GM11168 (cell line): Measurements from ENCODE around the gene ST3GAL4.

Source experiments
- in situ Hi-C: fragments of 300-500 bp; cut with MboI; formaldehyde crosslinking; loops from one replicate; pipeline ENCODE4 v1.12.0; 2022; ENCODE audit warnings: low sequenced_read_pairs; ENCODE audit not compliant: unreplicated experiment

Gene ST3GAL4

GRCh38 chr11:126434950-126435335 is 79.5 kb downstream of the ST3GAL4 start:
- in situ Hi-C loops = loop anchor here (25.0 kb wide), 1 partner anchor 902 kb away; no protein-coding TSS in a partner anchor

- in situ Hi-C loops = loop anchor here (25.0 kb wide), 1 partner anchor 901 kb away; no protein-coding TSS in a partner anchor
Measured at GRCh38 chr11:126436209-126436755, 80.8 kb downstream of the ST3GAL4 start.

GRCh38 chr11:126437731-126438130 is 82.2 kb downstream of the ST3GAL4 start:
- in situ Hi-C loops = loop anchor here (25.0 kb wide), 1 partner anchor 900 kb away; no protein-coding TSS in a partner anchor

- in situ Hi-C loops = loop anchor here (25.0 kb wide), 1 partner anchor 899 kb away; no protein-coding TSS in a partner anchor
Measured at GRCh38 chr11:126438272-126438671, 82.8 kb downstream of the ST3GAL4 start.

GRCh38 chr11:126438691-126439090 is 83.2 kb downstream of the ST3GAL4 start:
- in situ Hi-C loops = loop anchor here (25.0 kb wide), 1 partner anchor 899 kb away; no protein-coding TSS in a partner anchor

- in situ Hi-C loops = loop anchor here (25.0 kb wide), 1 partner anchor 897 kb away; no protein-coding TSS in a partner anchor
Measured at GRCh38 chr11:126440276-126440675, 84.8 kb downstream of the ST3GAL4 start.

GRCh38 chr11:126440792-126441514 is 85.5 kb downstream of the ST3GAL4 start:
- in situ Hi-C loops = loop anchor here (25.0 kb wide), 1 partner anchor 896 kb away; no protein-coding TSS in a partner anchor

GRCh38 chr11:126443120-126443519 is 87.6 kb downstream of the ST3GAL4 start:
- in situ Hi-C loops = loop anchor here (25.0 kb wide), 1 partner anchor 894 kb away; no protein-coding TSS in a partner anchor

GRCh38 chr11:126444072-126444471 is 88.6 kb downstream of the ST3GAL4 start:
- in situ Hi-C loops = loop anchor here (25.0 kb wide), 1 partner anchor 893 kb away; no protein-coding TSS in a partner anchor

- in situ Hi-C loops = loop anchor here (25.0 kb wide), 1 partner anchor 891 kb away; no protein-coding TSS in a partner anchor
Measured at GRCh38 chr11:126446581-126446980, 91.1 kb downstream of the ST3GAL4 start.

- in situ Hi-C loops = no loop called here
Measured at GRCh38 chr11:126450198-126450597, 94.7 kb downstream of the ST3GAL4 start.

GRCh38 chr11:126450806-126451205 is 95.3 kb downstream of the ST3GAL4 start:
- in situ Hi-C loops = no loop called here

GRCh38 chr11:126451211-126451802 is 95.8 kb downstream of the ST3GAL4 start:
- in situ Hi-C loops = no loop called here

- in situ Hi-C loops = no loop called here
Measured at GRCh38 chr11:126452241-126453101, 97.0 kb downstream of the ST3GAL4 start.

GRCh38 chr11:126456089-126456488 is 100.6 kb downstream of the ST3GAL4 start:
- in situ Hi-C loops = no loop called here

- in situ Hi-C loops = no loop called here
Measured at GRCh38 chr11:126456783-126457542, 101.5 kb downstream of the ST3GAL4 start.

- in situ Hi-C loops = no loop called here
Measured at GRCh38 chr11:126457817-126458216, 102.3 kb downstream of the ST3GAL4 start.

- in situ Hi-C loops = no loop called here
Measured at GRCh38 chr11:126459691-126460281, 104.3 kb downstream of the ST3GAL4 start.
